ENCODE measurements around the gene UBL4A.

The UBL4A gene

GRCh38 chrX:154436983-154437752, 49.2 kb downstream of the UBL4A start, which contains the start of gene GDI1:
Gene GDI1, plus strand, starts transcription at chrX:154437154. Its CDS starts 101 bp downstream, at chrX:154437255.
- no peak for DNase-seq (ENCODE audit: low read depth)

- no peak for DNase-seq (ENCODE audit: low read depth)
These were observed 49.9 kb downstream of the UBL4A start for GRCh38 chrX:154436374-154436982.

- DNase-seq (ENCODE audit: low read depth): no peak
These were observed 51.2 kb downstream of the UBL4A start for GRCh38 chrX:154435171-154435733.

GRCh38 chrX:154434394-154435168, 51.8 kb downstream of the UBL4A start:
- no peak for DNase-seq (ENCODE audit: low read depth)
